GM19372 (cell line): ENCODE results near the gene VPS37B.

Experiments used
- ATAC-seq: cut with Tn5 transposase; IDR thresholded peaks from one replicate; pipeline ENCODE4 v1.9.1; 2021; ENCODE audit warnings: mild to moderate bottlenecking, low read depth, moderate library complexity; ENCODE audit not compliant: unreplicated experiment

VPS37B gene

DNA sequence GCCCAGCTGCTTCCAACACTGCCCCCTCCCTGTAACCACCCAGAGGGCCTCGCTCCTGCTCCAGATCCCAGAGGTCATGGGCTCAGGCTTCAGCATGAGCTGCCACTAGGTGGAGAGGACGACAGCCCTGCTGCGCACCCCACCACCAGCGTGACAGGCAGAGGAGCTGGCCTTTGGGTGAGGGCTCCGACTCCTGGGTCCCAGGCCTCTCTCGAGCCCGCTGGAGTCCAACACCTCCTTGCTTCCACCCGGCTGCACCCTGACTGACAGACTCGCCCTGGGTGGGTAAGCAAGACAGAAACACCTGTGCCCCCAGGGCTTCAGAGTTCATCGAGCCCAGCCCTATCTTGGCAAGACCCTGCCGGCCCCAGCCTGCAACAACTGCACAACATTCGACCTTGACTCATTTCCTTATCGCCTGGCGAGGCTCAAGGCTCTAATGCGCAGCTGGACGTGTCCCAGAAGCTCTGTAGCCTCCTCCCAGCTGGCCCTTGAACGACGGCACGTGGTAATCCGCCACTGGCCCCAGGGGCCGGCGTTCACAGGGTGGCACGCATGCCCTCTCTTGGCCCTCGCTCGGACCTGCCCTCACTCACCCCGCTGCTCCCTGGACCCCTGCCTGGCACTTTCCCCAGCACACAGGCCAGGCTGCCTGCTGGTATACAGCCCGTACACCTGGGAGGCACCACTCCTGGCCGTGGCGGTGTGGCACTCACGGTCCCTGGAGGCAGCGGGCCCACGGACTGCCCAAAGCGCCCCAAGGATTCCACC, 28.0 kb downstream of the VPS37B start:
- ATAC-seq = no peak

DNA sequence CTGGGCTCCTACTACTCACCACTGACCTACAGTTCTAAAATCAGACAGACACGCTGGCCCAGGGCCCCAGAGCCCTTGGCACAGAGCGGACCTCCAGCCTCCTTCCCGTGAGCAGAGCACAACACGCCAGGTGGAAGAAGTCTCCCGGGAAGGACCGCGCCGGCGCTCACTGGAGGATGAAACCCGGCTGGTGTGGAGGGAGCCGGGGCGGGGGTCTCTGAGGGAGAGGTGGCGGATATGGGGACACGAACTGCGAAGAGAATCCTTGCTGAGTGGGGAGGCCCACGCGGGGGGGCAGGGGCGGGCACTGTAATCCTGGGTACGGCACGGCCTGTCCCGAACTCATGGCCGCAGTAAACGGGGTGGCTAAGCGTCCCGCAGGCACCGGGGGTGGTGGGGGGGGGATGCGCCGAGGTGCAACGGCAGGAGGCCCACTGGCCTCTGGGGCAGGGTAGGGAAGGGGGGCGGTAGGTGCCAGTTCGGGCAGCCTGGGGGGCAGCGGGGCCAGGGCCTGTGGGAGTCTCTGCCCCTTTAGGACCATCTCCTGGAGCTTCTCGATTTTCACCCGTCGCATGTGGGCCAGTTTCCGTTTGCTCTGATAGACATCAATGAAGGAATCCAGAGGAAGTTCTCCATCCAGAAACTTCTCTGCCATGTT, 28.8 kb downstream of the VPS37B start:
- ATAC-seq = no peak

DNA sequence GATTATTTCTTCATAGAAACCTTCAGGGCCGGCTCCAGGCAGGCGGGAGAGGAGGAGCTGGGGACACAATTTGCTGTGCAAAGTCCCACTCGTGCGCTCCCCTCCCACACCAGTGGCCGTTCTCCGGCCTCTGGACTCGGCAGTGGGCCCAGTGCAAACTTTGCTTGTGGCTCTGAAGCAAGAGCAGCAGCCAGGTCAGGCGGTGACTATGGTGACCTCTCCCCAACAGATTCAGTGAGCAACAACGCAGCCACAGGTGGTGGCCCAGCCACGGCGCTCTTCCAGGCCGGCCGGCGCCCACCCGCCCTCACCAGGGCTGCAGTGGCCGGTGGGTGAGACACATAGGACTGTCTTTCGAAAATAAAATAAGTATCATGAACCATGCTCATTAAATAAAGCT, 29.5 kb downstream of the VPS37B start:
- no peak for ATAC-seq

DNA sequence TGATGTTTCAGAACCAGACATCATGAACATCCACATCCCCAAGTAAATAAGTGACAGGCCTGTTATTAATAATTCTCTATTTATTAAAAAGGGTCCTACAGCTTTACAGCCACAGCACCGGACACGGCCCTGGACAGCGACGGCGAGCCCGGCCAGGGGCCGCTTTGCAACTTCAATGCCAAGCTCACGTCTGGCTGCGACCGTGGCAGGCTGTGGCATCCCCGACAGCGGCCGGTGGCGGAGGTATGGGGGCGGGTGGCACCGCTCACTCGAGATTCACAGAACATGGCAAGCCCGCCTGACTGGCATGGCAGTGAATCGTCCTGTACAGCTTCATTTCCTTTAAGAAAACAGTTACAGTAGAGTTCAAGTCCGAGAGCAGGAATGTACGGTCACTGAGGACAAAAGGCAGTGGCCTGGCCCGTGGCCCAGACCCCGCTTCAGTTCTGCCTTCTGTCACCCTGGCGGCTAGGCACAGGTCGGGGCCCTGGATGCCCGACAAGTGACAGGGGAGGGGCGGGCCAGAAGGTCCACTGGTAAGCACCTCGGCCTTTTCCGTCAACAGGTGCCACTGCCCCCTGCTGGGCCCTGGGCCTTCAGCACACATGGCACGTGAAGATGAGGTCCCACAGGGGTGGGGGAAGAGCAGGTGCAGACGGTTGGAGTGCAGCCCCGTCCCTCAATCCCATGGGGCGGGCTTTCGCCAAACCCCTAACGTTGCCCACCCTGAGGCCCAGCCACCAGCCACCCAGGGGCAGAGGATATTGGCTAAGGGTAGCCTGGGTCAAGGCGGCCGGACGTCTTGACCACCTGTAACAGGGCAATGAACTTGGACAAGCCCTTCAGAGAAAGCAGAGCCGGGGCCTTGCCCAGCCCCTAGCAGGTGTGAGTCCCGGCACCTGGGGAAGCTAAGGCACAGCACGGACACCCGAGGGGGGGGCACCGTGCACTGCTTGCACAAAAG, 30.4 kb downstream of the VPS37B start:
- ATAC-seq = no peak

DNA sequence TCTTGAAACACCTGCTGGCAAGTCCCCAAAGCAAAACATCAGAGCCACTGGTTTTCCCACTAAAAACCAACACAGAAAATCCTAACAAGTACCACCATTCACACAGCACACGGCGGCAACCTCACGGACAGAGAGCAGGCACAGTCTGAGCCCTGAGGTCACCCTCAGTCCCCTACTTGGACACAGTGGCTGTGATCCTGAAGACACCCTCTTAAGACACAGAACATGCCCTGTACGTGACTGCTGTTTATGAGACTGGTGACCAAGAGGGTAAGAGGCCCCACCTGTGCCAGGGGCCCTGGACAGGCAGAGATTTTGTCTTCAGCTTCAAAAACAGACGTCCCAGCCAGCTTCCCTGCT, 31.1 kb downstream of the VPS37B start:
- ATAC-seq = no peak

DNA sequence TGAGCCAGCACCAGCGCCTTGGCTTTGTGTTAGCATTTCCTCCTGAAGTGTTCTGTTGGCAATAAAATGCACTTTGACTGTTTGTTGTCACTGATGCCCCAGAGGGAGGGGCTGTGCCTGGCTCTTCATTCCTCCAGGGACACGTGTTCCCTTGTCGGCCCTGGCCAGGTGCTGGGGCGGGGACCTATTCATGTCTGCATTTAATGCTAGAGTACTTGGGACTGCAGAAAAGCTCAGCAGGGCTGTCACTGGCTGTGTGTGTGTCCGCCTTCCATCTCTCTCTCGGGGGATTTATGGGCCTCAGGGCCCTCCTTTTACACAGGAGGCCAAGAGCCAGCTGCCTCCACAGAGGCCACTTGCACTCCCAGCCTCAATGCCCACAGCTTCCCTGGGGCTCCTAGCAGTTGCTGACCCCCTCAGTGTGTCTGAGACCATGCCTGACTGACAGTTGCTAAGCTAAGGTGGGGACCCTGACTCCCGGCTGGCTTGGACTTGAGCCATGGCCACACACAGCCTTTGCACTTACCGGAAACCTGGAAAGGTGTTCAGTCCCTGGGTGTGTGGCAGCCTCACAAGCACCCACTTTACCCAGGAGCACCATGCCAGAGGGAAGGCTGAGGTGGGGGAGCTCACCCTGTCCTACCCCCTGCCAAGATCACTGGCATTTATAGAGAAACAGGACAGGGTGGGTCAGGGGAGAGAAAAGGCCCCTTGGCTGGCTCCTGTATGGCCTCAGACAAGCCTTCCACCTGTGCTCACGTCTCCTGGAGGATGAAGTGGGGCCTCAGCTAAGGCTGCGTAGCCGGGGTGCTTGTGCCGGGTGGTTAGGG, 32.8 kb downstream of the VPS37B start:
- ATAC-seq = no peak

DNA sequence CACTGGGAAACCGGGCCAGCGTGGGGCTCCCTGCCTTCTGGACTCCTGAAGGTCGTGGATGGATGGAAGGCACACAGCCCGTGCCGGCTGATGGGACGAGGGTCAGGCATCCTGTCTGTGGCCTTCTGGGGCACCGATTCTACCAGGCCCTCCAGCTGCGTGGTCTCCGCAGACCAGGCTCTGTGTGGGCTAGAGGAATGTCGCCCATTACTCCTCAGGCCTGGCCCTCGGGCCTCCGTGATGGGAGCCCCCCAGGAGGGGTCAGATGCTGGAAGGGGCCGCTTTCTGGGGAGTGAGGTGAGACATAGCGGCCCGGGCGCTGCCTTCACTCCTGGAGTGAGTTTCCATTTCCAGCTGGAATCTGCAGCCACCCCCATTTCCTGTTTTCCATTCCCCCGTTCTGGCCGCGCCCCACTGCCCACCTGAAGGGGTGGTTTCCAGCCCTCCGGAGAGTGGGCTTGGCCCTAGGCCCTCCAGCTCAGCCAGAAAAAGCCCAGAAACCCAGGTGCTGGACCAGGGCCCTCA, 33.8 kb downstream of the VPS37B start:
- no peak for ATAC-seq

DNA sequence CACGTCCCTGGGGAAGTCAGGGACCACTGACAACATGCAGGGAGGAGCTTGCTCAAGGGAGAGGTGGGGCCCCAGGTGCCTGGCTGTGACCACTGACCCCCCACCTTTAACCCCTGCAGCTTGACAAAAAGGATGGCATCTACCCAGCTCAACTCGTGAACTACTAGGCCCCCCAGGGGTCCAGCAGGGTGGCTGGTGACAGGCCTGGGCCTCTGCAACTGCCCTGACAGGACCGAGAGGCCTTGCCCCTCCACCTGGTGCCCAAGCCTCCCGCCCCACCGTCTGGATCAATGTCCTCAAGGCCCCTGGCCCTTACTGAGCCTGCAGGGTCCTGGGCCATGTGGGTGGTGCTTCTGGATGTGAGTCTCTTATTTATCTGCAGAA, 34.3 kb downstream of the VPS37B start:
- no peak for ATAC-seq

DNA sequence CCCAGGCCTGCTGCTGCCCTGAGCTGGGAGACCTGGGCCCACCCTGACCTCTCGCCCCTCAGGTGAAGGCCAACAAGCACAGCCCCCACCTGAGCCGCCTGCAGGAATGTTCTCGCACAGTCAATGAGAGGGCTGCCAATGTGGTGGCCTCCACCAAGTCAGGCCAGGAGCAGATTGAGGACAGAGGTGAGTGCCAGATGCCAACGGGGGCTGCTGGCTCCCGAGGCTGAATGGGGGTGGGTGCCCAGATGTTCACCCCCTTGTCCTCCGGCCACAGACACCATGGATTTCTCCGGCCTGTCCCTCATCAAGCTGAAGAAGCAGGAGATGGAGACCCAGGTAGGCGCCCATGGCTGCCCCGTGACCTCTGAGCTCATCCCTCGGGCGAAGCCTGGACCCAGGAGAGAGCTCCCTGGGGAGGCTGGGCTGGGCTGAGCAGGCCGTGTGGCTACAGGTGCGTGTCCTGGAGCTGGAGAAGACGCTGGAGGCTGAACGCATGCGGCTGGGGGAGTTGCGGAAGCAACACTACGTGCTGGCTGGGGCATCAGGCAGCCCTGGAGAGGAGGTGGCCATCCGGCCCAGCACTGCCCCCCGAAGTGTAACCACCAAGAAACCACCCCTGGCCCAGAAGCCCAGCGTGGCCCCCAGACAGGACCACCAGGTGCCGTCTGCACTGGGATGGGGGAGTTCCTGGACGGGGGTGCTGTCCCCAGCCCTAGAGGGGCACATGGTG, 34.9 kb downstream of the VPS37B start:
- no peak for ATAC-seq

DNA sequence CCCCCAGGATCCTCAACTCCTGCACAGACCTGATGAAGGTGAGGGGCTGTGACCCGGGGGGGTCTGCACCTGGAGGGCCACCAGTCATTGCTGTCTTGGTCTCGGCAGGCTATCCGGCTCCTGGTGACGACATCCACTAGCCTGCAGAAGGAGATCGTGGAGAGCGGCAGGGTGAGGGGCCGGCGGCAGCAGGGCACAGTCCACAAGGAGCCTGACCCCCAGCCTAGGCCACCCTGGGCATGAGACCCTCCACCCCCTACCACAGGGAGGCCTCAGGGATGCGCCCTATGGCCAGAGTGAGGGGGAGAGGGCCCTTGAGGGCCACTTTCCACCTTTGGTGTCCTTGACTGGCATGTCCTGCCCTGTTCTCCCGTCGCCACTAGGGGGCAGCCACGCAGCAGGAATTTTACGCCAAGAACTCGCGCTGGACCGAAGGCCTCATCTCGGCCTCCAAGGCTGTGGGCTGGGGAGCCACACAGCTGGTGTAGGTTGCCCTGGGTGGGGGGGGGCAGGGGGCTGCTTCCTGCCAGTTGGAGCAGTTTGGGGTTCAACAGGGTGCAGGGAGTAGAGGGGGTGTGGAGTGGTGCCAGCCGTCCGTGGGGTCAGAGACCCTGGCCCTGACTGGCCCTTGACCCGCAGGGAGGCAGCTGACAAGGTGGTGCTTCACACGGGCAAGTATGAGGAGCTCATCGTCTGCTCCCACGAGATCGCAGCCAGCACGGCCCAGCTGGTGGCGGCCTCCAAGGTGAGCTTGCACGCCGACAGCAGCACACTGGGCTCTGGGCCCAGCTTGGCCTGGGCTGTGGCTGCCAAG, 35.7 kb downstream of the VPS37B start:
- ATAC-seq = no peak

DNA sequence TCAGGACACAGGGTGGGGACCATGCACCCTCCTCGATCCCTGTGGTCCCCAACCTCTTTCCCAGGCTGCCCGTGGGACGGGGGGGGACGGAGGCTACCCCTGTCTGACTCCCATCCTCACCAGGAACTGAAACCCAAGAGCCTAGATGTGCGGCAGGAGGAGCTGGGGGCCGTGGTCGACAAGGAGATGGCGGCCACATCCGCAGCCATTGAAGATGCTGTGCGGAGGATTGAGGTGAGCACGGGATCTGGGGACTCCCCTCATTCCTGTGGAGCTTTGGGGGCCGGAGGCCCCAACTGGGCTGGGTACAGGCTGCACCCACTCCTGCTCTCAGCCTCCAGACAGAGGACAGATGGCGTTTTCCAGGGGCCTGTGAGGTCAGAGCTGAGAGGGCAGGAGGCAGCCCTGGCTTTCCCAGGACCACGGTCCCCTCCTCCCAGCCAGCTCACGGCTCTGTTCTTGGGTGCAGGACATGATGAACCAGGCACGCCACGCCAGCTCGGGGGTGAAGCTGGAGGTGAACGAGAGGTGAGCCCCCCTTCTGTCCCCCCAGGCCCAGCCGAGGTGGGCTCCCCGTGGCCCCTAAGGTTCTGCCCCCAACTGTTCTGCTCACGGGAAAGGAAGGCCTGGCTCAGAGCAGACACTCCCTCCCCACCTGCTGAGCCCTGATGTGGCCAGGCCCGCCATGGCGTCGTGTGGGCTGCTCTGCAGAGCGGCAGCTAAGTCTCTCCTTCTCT, 36.5 kb downstream of the VPS37B start:
- no peak for ATAC-seq

DNA sequence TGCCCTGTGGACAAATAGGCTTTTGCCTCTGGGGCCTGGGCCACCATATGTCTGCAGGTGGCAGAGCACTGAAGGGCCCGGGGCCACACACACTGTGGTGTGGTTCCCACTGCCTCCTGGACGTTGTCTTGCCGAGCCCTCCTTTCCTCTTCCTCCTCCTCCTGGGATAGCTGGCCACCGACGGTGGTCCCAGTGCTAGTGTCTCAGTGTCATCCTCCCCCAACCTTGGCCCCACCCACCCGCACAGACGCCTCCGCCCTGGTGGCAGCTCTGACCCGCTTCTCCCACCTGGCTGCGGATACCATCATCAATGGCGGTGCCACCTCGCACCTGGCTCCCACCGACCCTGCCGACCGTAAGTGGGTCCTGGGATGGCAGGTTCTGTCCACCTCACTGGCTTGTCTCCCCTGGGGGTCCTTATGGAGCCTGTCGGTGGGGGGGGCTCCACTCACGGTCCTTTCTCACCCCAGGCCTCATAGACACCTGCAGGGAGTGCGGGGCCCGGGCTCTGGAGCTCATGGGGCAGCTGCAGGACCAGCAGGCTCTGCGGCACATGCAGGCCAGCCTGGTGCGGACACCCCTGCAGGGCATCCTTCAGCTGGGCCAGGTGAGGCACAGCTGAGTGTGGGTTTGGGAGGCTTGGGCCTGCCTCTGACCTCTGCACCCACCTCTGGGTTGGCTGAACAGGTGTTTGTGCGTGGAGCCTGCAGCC, 37.2 kb downstream of the VPS37B start:
- ATAC-seq = no peak

DNA sequence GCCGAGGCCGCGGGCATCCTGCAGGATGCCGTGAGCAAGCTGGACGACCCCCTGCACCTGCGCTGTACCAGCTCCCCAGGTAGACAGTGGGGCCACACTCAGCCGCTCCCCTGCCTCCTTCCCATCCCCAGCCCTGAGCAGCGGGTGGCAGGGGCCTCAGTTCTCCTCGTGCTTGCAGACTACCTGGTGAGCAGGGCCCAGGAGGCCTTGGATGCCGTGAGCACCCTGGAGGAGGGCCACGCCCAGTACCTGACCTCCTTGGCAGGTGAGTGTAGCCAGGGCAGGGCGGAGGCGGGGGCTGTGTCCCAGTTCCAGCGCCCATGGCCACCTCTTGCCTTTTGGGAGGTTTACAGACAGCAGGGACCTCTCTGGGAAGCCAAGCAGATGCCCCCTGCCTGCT, 37.8 kb downstream of the VPS37B start:
- no peak for ATAC-seq

DNA sequence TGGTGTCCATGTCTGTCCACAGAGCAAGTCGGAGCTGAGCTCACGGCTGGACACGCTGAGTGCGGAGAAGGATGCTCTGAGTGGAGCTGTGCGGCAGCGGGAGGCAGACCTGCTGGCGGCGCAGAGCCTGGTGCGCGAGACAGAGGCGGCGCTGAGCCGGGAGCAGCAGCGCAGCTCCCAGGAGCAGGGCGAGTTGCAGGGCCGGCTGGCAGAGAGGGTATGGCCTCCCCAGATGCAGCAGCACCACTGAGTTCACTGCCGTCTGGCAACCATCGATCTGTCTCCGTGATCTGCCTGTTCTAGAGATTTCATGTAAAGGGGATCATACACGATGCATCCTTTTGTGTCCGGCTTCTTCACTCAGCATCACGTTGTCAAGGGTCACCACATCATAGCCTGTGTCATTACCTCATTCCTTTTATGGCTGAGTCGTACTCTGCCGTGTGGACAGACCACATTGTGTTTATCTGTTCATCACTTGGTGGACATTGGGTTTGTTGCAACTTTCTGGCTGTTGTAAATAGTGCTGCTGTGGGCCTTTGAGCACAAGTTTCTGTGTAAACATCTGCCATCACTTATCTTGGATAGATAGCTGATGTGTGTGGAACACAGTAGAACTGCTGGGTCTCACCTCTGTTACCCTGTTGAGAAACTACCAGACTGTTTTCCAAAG, 38.8 kb downstream of the VPS37B start:
- no peak for ATAC-seq

DNA sequence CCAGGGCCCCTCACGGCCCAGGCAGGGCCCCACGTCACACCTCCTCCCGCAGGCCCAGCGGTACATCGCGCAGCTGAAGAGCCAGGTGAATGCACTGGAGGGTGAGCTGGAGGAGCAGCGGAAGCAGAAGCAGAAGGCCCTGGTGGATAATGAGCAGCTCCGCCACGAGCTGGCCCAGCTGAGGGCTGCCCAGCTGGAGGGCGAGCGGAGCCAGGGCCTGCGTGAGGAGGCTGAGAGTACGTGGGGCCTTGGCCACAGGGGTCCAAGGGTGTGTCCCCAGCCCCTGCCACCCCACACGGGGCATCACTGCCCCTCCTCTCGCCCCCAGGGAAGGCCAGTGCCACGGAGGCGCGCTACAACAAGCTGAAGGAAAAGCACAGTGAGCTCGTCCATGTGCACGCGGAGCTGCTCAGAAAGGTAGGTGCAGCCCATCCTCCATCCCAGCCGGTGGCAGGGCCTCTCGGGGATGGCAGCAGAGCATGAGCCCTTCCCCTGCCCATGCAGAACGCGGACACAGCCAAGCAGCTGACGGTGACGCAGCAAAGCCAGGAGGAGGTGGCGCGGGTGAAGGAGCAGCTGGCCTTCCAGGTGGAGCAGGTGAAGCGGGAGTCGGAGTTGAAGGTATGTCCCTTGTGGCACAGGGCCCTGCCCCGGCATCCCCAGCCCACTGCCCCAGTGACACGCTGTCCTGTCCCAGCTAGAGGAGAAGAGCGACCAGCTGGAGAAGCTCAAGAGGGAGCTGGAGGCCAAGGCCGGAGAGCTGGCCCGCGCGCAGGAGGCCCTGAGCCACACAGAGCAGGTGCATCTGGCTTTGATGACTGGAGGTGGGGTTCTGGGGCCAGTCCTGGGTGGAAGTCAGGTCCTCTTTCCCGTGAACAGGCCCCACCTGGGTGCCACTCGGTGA, 39.7 kb downstream of the VPS37B start:
- ATAC-seq = no peak
